ENCODE results near the gene CDCP2. TPM values are rescaled to one million over a fixed set of nuclear protein-coding genes. Genes with fewer than 3 reads are reported as not detected.

Gene CDCP2
- total and polyA plus RNA-seq, 12 donors, result 0.05 to 0.64 (median 0.25) TPM; not detected in 7

GRCh38 chr1:54177726-54178125 lies 24.9 kb upstream of the CDCP2 start:
- intact Hi-C loops (cut with DNase I), result no loop called here
- 96 to 98% (median 97%) methylated on average over 8 of the region's 8 CpGs for WGBS, 4 donors
- TF ChIP-seq CTCF (IDR thresholded peaks at IDR 0.05) (no peak), POLR2A (IDR thresholded peaks at IDR 0.05) (no peak)
- Histone ChIP-seq H3K4me3 (no peak overlapping the region), H3K27ac (no peak overlapping the region), H3K36me3 (replicated peaks in 1 of 2) (peaks cover 0 to 9% of the 10 kb centered on the region in 2 donors), H3K27me3 (no peaks in the 10 kb centered on the region), H3K4me1 (replicated peaks in 1 of 2) (peaks cover 15 to 18% of the 10 kb centered on the region in 2 donors), H3K9me3 (replicated peaks in 1 of 3) (no peaks in the 10 kb centered on the region)
- DNase-seq, result no peak

GRCh38 chr1:54176621-54177327 lies 24.0 kb upstream of the CDCP2 start:
- no peak overlapping the region for H3K27ac ChIP-seq
- no peak for DNase-seq
- TF ChIP-seq CTCF (IDR thresholded peaks at IDR 0.05) (no peak), POLR2A (IDR thresholded peaks at IDR 0.05) (no peak)
- WGBS, 4 donors, result 95 to 98% (median 95%) methylated on average over 6 of the region's 6 CpGs
- no peaks in the 10 kb centered on the region for H3K27me3 ChIP-seq
- no peaks in the 10 kb centered on the region for H3K9me3 ChIP-seq (replicated peaks in 1 of 3)
- peaks cover 20 to 23% of the 10 kb centered on the region in 2 donors for H3K4me1 ChIP-seq (replicated peaks in 1 of 2)
- H3K36me3 ChIP-seq (replicated peaks in 1 of 2), result peaks cover 0 to 9% of the 10 kb centered on the region in 2 donors
- intact Hi-C loops (cut with DNase I), result no loop called here
- no peak overlapping the region for H3K4me3 ChIP-seq

GRCh38 chr1:54174106-54174505 lies 21.3 kb upstream of the CDCP2 start:
- Histone ChIP-seq H3K4me3 (no peak overlapping the region), H3K4me1 (replicated peaks in 1 of 2) (peaks cover 20 to 23% of the 10 kb centered on the region in 2 donors), H3K36me3 (replicated peaks in 1 of 2) (peaks cover 0 to 9% of the 10 kb centered on the region in 2 donors), H3K27me3 (no peaks in the 10 kb centered on the region), H3K9me3 (replicated peaks in 1 of 3) (no peaks in the 10 kb centered on the region), H3K27ac (peak overlapping the region in 2 of 5 donors; percentile 81 to 83)
- intact Hi-C loops (cut with DNase I), result no loop called here
- TF ChIP-seq POLR2A (IDR thresholded peaks at IDR 0.05), result no peak
- no peak for TF ChIP-seq CTCF (IDR thresholded peaks at IDR 0.05)
- WGBS, 4 donors, result 73 to 88% (median 87%) methylated on average over 4 of the region's 4 CpGs
- DNase-seq, result no peak

- H3K9me3 ChIP-seq (replicated peaks in 1 of 3), result no peaks in the 10 kb centered on the region
- no peak overlapping the region for H3K4me3 ChIP-seq
- WGBS, 4 donors, result 29 to 68% (median 62%) methylated on average over 1 to 9 of the region's 9 CpGs
- H3K4me1 ChIP-seq (replicated peaks in 1 of 2), result peaks cover 20 to 23% of the 10 kb centered on the region in 2 donors
- intact Hi-C loops (cut with DNase I), result no loop called here
- TF ChIP-seq POLR2A (IDR thresholded peaks at IDR 0.05) (no peak), CTCF (IDR thresholded peaks at IDR 0.05) (no peak)
- DNase-seq, result peak in 5 of 7 donors; percentile 25 to 73 (median 28)
- H3K36me3 ChIP-seq (replicated peaks in 1 of 2), result peaks cover 0 to 6% of the 10 kb centered on the region in 2 donors
- H3K27ac ChIP-seq, result peak overlapping the region; percentile 46 to 86 (median 81)
- H3K27me3 ChIP-seq, result no peaks in the 10 kb centered on the region
Observed at GRCh38 chr1:54173681-54174080, 20.9 kb upstream of the CDCP2 start.
